8988T (cell line): Measurements from ENCODE around the gene ULK3.

Experiments
- DNase-seq: peaks from one replicate; pipeline ENCODE4 v3.0.0; 2011

Gene ULK3

GRCh38 chr15:74794970-74795349, 48.0 kb downstream of the ULK3 start:
- DNase-seq, result no peak

DNA sequence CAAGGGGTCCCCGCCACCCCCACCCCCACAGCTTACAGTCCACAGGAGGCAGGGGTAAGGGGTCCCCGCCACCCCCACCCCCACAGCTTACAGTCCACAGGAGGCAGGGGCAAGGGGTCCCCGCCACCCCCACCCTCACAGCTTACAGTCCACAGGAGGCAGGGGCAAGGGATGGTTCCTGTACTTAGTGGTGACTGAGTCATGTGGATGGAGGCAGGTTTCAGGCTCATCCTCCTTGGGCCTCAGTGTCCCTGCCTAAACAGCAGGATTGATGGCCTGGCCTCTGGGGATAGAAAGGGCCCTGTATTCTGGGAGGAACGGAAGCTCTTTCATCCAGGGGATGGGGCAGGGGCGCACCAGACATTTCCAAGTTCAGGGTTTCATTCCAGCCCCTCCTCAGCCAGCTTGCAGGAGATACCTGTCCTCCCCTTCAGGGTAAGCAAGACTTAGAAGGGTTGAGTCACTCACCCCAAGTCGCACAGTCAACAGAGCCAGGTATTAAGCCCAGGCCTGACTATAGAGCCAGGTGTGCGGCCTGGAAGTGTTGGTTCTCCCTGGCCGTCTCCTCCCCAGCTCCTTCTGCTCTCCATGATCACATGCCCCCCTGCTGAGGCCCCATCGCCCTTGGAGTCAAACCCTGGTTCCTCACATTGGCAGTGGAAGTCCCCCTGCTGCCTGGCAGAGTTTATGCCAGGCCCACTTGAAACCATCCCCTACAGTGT, 48.5 kb downstream of the ULK3 start:
- DNase-seq, result no peak

GRCh38 chr15:74793135-74794028, 49.6 kb downstream of the ULK3 start:
- no peak for DNase-seq

DNA sequence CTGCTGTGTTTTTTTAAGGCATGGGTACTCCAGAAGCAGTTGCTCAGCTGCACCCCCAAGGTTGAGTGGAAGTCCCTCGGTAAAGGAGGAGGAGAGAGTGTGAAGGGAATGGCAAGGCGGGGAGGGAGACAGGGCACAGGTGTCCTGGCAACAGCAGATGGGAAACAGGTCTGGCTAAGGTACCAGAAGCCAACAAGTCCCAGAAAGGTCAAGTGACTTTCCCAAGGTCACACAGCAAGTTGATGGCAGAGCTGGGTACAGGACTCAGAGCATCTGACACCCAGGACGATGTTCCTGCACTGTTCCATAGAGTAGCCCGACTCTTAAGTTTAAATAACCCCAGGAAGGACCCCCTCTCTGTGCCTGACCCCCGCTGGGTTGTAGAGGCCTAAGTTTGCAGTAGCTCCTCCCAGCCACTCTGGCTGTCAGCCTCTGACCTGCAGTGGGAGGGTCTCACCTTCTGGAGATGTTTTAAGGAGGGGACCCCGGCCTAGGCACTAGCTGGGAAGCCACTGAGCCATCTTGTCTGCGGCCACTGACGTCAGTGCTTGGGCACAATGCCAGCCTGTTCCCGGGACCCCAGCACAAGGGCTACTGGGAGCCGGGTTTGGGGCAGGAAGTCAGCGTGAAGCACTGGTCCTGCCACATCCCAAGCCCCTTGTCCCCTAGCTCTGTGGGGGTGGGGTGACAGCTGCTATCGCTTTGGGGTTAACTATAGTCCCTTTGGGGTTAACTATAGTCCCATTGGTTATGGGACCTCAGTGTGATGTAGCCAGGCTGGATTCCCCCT, 50.5 kb downstream of the ULK3 start:
- no peak for DNase-seq

GRCh38 chr15:74791667-74792066, 51.3 kb downstream of the ULK3 start:
- no peak for DNase-seq

DNA sequence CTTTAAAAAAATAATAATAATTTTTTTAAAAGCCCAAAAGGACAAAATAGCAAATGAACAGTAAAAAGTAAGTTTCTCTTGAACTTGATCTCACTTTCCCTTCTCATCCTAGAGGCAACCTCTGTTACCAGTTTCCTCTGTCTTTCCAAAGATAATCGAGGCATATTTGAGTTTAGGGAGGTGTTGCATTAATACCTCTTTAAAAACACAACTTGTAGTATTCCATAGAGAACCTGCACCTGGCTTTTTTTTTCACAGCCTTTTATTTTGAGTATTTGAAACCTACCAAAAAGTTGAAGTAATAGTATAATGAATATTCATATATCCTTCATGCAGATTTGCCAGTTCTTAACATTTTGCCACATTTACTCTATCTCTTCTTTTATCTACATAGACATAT, 51.9 kb downstream of the ULK3 start:
- DNase-seq, result no peak

DNA sequence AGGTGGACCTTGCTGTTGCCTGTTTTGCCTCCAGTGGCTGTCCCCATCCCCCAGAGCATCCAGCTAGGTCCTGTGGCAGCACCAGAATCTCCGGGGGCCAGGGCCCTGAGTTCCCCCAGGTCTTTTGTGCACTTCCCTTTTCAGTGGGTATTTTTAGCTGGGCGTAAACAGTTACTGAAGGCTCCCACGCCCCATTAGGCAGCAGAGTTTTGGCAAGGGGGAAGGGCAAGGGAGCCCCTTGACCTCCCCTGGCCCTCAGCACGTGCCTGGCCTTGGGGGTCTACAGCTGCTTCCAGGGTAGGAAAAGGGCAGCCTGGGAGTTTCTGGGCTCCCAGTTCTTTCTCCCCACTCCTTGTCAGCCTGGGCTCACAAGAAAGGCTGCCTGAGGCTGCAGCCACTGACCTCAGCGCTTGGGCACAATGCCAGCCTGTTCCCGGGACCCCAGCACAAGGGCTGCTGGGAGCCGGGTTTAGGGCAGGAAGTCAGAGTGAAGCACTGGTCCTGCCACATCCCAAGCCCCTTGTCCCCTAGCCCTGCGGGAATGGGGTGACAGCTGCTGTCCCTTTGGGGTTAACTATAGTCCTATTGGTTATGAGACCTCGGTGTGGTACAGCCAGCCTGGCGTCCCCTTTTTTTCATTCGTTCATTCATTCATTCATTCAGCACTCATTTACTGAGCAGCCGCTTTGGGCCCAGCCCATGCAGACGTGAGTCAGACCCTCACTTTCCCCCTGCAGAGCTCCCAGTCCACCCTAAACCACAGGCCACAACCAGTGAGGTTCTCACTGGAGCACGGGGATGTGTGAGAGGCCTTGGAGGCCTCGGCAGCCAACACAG, 52.7 kb downstream of the ULK3 start:
- DNase-seq, result no peak

- DNase-seq, result no peak
Measured at GRCh38 chr15:74789741-74790079, 53.2 kb downstream of the ULK3 start.

DNA sequence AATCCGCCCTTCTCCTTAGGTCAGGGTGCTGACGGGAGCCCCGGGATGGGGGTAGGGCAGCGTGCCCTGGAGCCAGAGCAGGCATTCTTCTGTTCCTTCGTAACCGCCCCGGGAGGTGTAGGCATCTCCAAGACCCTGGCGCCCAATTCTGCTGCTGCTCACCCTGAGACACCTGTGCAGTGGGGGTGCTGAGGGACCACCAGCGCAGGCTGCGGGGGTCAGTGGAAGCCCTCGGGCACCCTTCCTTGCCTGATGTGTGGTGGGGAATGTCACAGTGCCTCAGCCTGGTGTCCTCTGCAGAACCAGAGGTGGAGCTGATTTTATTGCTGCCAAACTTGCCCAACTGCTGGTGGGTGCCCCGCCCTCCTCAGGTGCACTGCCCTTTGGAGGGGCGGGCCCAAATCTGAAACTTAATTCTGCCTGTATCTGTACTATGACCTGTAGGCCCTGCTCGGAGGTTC, 53.8 kb downstream of the ULK3 start:
- no peak for DNase-seq

GRCh38 chr15:74788683-74789151, 54.2 kb downstream of the ULK3 start:
- no peak for DNase-seq

GRCh38 chr15:74788042-74788682, 54.8 kb downstream of the ULK3 start:
- no peak for DNase-seq

DNA sequence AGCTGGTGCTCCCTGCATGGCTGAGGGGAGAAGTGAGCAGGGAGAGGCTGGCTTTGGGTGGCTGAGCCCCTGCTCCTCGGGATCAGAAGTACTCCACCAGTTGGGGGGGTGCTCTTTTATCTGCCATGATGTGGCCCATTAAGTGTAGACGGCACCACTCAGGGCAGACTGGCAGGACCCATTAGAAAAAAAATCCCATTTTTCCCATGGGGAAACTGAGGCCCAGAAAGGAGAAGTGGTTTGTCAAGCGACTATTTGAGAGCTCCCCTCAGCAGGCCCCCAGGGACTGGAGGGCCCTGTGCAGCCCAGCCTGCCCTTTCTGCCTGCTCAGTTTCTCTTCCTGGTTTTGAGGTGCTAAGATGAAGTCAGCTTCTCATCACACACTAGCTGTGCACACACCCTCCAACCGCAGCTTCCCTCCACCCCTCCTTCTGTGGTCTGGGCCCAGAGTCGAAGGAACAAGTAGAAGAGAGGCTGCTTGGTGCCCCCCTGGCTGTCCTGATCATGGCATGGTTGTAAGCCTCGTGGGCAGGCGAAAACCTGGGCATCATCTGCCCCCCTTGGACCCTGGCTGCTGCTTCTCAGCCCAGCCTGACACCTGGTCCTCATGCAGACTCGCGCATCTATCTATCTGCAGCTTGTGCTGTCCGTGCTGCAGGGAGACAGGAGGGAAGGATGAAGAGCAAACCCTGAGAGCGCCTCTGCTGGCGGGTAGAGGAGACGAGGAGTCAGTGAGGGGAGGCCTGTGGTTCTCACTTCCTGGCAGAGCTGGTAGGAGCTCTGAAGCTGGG, 55.5 kb downstream of the ULK3 start:
- peak; percentile 75 for DNase-seq

- no peak for DNase-seq
Measured at GRCh38 chr15:74786551-74787165, 56.3 kb downstream of the ULK3 start.
